A673 (cell line): Measurements from ENCODE around the gene ZNF827.

Experiments
- EZH2 ChIP-seq: fragments of 200-600 bp; sonication (generic); IDR thresholded peaks from 2 replicates; pipeline ENCODE4 v1.6.1; 2017; ENCODE audit warnings: borderline replicate concordance, low read depth, mild to moderate bottlenecking, mixed read lengths, antibody characterized with exemption, low read length; ENCODE audit not compliant: poor library complexity, severe bottlenecking
- TF ChIP-seq, protein P1 (sequence below): fragments of 300-800, 200-600 bp; sonication (generic); conservative IDR thresholded peaks from 2 replicates; pipeline ENCODE4 v1.5.1; 2017; ENCODE audit warnings: low read depth, mild to moderate bottlenecking, antibody characterized with exemption, low read length, moderate library complexity, mixed read lengths

DNA sequence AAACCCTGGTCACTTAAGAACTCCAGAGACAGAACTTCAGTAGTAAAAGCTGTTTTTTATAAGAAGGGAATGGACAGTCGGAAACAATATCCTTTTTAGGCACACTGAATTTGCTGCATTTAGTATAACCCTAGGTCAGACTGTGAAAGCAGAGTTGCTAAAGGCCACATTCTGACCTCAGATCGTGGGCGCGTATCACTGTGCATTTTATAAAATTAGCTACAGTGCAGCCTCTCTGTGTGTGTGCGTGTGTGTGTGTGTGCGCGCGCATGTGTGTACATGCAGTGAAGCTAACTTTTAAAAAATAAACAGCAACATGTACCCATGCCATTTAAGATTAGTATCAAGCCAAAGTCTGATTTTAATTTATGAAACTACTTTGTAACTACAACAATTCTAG lies 8.0 kb downstream of the ZNF827 start:
- TF ChIP-seq, protein P1, sequence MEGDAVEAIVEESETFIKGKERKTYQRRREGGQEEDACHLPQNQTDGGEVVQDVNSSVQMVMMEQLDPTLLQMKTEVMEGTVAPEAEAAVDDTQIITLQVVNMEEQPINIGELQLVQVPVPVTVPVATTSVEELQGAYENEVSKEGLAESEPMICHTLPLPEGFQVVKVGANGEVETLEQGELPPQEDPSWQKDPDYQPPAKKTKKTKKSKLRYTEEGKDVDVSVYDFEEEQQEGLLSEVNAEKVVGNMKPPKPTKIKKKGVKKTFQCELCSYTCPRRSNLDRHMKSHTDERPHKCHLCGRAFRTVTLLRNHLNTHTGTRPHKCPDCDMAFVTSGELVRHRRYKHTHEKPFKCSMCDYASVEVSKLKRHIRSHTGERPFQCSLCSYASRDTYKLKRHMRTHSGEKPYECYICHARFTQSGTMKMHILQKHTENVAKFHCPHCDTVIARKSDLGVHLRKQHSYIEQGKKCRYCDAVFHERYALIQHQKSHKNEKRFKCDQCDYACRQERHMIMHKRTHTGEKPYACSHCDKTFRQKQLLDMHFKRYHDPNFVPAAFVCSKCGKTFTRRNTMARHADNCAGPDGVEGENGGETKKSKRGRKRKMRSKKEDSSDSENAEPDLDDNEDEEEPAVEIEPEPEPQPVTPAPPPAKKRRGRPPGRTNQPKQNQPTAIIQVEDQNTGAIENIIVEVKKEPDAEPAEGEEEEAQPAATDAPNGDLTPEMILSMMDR, result no peak
- no peak for TF ChIP-seq EZH2
